ENCODE results near the gene LAMA2.
"Not testable (repeated sequence)": the region's sequence is repeated elsewhere in the genome, so short reads cannot be mapped to it uniquely, and the experiment has no call there.

Gene LAMA2

DNA sequence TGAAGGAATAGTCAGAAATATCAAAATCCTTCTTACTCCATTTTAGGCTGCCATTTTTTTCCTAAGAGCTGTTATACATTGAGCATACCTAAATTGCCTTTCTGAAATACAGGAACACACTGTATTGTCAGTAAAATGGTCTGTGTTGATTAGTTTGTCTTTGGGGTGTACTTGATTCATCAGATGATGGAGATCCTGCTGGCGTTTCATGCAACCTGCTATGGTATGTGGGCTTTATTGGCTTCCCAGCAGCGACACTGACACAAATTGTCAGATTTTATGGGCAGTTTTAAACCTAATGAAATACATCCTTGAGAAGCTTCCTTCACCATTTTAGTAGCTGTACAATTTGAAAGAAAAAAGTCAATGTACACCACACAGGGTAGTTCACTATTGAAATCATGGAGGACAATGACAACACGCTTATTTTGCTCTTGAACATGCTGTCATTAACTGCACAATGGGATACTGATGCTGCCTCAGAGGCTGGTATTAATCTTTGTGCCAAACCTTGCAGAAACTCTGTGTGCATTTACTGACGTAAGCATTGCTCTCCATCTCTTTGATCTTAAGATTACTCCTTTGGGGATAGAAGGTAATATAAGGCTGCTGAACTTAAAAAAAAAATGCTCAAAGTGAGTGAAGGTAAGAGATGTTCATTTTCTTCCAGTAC lies 124.9 kb downstream of the LAMA2 start:
- DNase-seq: no peak

DNA sequence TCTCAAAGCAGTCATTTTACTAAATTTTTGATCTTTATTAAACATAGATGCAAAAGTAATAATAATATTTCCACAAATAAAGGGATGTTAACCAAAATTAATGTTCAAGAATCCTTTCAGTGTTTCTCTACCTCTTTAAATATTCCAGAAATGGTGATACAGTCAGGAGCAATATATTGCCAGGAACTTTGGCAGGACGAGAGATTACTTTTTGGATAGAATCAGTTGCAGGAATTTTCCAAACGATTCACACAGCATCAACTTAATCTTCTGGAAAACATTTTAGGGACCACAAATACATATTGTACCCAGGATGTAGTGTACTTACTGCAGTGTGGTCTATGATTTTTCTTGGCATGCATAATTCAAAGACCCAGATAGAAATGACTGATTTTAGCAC lies 125.7 kb downstream of the LAMA2 start:
- DNase-seq: no peak

DNA sequence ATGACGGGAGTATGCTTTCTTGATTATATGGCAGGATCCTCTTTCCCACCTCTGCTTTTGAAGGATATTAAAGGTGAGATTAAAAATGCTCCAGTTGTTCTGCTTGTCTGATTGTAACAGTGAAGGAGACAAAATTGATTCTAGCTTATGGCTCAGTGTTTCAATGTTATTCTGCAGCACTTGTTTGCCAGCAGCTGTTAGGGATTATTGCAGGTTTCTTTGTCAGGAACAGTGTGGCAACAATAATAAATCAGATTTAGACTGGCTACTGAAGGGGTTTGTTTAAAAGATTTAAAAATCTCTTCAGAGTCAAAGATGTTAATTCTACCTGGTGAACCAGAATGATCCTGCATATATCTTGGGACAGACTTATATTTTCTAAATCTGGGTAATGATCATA lies 126.9 kb downstream of the LAMA2 start:
- no peak for DNase-seq

DNA sequence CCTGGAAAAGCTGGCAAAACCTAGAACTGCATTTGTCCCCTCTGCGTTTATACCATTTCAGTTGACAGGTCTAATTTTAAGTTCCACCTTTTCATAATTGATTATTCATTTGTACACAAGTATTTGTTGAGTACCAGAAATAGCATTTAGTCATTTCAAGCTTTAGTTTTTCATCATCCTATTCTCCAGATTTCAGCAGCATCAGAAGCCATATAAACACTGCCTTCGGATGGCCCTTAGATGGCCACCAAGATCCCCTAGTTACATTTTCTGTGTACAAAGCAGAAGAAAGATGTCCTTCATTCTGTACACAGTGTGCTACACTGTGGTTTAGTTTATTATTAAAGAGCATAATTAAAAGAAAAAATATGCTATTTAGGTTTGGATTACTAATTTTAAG lies 131.4 kb downstream of the LAMA2 start:
- DNase-seq: no peak

DNA sequence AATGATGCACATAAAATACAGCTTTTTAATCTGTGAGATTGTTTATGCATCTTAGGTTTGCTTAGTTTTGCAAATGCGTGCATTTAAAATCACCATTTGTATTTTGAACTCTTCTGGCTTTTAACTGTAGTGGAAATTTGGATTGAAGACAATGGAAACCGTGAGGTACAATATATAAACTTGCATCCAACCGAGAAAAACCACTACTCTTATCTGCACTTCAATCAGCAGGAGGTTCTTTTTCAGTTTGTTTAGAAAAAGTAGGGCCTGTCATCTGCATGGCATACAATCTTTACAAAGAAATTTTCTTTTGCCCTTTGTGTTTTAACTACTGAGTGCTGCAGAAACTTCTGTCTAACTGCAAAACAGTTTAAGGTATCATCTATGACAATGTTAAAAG lies 132.8 kb downstream of the LAMA2 start:
- DNase-seq: no peak

- DNase-seq: no peak
These were observed 133.9 kb downstream of the LAMA2 start for GRCh38 chr6:129016844-129017243.

DNA sequence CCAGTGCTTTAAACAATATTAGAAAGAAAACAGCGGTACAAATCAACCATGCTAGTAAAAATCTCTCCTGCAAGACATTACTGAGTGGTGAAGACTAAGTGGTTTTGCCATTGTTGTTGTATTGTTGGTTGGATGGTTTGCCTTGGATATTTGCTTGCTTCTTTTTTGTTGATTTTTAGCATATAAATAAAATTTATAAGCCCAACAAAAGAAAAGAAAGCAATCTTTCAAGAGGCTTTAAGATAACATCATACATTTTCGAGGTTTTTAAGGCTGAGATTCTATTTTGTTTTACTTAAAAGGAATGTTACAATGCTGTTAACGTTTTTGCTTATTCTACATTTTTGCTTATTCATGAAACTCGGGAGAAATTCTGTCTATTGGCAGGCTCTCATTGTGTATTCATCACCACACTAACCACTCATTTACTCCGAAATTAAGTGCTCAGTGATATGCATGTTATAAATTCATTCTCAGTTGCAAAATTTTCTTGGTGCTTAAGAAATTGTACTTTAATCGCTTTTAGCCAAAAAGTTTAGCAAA lies 139.1 kb downstream of the LAMA2 start:
- no peak for DNase-seq

DNA sequence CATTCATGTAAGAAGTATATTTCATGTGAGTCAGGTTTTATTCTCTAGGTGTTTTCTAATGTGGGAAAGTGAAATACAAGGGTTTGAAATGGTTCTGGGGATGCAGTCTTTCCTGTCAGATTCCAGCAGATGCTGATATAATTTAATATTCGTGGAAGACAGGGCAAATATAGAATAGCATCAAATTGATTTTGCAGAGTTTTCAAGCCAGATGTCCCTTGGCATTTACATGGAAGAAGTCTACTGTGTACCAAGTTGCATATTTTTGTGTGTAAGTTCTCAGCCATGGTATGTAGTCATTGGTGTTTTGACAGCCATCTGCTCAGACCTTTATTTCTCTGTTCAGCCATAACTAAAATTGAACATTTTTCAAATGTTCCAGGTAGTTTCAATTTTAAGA lies 143.7 kb downstream of the LAMA2 start:
- DNase-seq: no peak

DNA sequence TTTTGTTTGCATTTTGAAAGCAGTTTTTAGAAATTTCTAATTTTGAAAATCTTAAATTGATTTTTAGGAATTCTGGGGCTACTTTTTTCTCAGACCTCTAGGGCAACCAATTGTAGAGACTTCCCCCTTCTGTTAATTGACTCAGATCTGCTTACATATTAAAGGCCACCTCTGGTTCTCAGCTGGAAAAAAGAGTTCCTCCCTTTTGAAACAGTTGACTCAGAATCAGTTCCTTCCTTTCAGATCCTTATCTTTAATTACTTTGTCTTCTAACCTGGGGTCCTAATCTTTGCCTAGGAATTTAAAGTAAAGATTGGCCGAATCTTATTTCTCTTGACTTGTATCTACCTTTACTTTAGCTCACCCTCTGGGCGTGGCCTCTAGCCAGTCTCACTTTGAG lies 146.8 kb downstream of the LAMA2 start:
- no peak for DNase-seq

DNA sequence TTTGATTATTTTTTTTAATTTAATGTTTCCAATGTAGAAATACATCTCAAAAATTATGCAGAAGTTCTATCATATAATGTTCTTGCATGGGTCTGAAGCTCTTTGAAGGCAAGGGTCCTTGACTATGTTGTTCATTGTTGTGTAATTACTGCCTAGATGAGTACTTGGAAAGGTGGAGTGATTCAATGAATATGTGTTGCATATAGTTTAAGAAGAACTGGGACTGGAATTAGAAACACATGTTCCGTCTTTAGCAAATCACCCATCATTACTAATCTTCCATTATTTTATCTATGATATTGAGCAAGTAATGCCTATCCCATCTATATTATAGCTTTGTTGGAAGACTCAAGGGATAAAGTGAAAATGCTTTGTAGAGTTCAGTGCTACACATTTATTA lies 147.3 kb downstream of the LAMA2 start:
- no peak for DNase-seq

DNA sequence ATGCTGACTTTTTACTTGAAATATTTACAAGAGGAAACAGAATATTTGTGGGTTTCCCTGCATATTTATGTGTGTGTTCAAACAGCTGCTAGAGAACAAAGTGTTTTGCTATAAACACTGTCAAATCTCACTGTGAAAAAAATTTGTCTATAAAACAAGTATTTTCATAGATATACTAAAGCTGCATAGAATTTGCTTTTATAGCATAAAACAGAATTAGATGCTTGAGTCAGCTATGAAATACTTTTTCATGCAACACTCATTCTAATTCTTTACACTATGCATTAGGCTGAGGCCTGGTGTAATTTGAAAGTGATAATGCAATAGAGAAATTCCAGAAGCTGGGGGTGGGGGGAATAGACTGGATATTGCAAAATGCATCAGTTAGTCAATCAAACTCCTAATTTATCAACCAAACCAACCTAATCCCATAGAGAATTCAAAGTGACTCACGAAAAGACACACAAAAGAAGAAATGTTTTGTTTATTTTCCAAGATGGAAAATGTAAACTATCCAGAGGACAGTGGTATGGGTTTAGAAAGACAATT lies 148.2 kb downstream of the LAMA2 start:
- no peak for DNase-seq

GRCh38 chr6:129032602-129033001 lies 149.7 kb downstream of the LAMA2 start:
- no peak for DNase-seq

DNA sequence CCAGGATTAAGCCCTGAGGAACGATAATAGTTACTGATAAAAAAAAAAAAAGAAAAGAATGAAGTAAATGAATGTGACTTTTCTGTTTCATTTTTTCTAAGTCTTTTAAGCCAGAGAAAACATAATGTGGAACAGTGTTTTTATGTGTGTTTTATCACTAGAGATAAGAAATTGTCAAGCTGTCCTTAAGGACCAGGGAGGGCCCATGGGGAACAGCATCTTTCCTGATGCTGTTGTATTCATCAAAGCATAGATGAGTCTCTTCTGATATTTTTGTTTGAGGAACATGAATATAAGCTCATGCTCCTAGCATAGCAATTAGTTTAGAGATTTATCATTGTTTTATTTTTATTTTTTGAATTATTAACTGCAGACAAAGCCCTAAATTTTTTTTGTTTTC lies 150.2 kb downstream of the LAMA2 start:
- DNase-seq: no peak

- no peak for DNase-seq
These were observed 150.6 kb downstream of the LAMA2 start for GRCh38 chr6:129033581-129033980.

DNA sequence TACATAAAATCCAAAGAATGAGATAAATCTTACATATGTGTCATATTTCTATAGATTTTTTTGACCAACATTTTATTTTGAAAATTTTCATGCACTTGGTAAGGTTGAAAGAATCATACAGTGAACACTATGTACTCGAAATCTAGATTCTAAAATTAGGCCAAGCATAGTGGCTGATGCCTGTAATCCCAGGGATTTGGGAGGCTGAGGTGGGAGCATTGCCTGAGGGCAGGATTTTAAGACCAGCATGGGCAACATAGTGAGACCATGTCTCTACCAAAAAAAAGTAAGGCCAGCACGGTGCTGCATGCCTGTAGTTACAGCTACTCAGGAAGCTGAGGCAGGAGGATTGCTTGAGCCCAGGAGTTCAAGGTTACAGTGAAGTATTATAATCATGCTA lies 158.6 kb downstream of the LAMA2 start:
- DNase-seq: no peak

DNA sequence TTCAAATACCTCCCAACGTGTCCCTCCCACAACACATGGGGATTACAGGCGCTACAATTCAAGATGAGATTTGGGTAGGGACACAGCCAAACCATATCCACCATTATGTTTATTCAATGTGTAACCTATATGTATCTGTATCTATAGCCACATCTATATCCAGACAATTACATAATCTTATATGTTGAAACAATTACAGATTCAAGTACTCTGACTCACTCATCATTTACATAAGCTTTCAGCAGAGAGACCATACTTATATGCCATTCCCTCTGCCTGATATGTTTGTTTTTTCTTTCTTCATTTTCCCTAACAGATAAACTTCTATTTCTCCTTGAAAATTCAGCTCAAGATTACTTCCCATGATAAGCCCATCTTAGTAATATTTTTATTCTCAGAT lies 163.6 kb downstream of the LAMA2 start:
- no peak for DNase-seq

- no peak for DNase-seq
These were observed 164.9 kb downstream of the LAMA2 start for GRCh38 chr6:129047834-129048233.

DNA sequence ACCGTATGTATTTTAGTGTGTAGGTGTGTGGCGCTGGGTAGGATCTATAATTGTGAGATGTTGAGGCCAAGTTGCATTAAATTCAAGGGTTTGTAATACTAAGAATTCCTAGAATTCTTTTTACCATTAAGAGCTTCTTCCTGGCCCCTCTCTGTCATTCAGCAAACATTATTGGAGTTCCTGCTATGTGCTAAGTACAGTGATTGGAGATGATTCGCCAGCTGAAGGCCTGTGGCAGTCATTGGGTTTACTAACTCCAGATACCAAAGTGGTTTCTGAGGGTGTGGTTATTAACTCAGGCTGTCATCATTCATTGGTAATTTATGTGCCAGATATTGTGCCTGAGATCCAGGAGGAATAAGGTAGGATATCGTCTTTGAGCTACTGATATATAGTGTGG lies 167.1 kb downstream of the LAMA2 start:
- DNase-seq: no peak

DNA sequence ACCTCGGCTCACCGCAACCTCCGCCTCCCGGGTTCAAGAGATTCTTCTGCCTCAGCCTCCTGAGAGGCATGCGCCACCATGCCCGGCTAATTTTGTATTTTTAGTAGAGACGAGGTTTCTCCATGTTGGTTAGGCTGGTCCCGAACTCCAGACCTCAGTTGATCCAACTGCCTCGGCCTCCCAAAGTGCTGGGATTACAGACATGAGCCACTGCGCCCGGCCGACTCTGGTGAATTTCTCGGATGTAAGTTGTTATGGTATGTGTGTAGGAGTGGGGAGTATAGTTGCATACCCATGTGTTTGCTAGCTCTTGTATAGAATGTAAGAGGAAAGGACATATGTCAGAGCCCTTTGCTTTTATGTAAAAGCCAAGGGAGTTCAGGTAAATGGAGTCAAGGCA lies 170.2 kb downstream of the LAMA2 start:
- DNase-seq: not testable (repeated sequence)

DNA sequence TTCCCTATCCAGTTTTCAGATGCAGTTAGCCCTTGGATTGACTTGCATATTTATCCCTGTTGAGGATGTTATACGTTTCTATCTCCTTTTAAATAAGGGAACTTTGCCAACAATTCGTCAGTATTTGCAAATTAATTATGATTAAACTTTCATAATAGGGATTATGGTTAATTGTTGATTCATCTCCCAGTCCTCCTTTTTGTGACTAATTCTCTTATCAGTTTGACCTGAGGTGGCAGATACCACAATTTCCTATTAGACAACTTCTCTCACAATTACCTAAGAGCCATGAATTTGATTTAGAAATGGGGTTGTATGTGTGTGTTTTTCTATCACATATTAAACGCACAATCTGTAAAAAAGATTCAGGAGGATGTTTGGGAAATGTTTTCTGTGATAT lies 172.9 kb downstream of the LAMA2 start:
- DNase-seq: no peak

DNA sequence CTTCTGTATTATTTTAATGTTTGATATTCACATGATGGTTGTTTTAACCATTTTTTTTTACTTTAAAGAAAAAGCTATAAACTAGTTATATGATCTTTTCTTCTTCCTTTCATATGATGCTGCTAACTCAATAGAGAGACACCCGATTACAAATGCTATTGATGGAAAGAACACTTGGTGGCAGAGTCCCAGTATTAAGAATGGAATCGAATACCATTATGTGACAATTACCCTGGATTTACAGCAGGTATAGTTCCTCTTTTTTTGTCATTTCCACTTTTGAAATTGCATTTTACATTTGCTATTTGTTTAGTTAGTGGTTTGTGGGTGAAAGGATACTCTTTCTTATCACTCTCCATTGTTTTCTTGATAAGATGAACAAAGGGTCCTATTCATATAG lies 176.7 kb downstream of the LAMA2 start:
- DNase-seq: no peak

DNA sequence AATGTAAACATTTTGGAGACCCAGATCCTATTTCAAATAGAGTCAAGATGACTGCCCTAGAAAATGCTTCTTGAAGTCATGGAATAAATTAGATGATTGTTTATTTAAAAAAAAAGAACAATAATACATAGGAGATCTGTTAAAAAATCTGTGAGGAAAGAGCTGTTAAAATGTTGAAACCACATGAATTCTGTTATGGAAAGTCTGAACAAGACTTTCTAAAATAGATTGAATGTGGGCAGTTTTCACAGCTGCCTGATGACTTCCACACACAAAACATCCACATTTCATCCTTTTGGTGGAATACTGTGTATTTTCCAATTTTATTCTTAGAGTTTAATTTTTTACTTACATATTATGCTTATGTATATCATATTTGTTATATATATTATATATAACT lies 186.1 kb downstream of the LAMA2 start:
- DNase-seq: no peak

- DNase-seq: no peak
These were observed 190.1 kb downstream of the LAMA2 start for GRCh38 chr6:129073051-129073450.

DNA sequence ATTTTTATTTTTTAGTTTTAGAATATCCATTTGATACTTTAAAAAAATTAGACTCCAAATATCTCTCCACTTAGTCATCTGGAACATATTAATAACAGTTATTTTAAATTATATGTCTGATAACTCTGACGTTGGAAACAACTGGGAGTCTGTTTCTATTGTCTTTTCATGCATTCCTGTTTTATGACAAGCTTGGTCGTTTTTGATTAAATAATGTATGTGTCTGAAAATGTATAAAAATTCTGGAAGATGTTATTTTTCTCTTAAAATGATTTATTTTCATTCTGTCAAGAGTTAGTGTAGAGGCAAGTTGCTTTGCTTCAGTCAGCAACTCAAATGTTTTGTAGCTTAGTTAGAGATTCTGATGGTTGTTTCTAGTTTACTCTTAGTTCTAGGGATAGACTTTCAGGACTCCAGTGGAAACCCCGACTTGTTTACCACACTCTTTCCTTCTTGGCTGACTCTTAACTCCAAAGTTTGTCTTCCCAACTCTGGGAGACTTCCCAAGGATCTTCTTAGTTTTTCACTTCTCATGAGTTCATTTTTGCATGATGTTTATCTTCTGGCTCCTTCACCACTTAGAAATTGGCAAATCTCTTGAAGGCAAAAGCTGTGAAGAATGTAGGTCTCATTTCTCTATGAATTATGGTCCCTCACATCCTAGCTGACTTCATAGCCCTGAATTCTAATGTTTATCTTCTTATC lies 190.9 kb downstream of the LAMA2 start:
- no peak for DNase-seq

Data from CD4-positive, alpha-beta T cell treated with Interleukin-4 for 4 hours (primary cell).